OCI-LY7 (cell line): Measurements from ENCODE around the gene CWC22.

ENCODE experiments used
- EZH2phosphoT487 ChIP-seq: fragments of 200-600 bp; sonication (generic); IDR thresholded peaks from 2 replicates; pipeline ENCODE4 v1.6.1; 2018; ENCODE audit warnings: low read depth, borderline replicate concordance, mild to moderate bottlenecking, mixed run types, antibody characterized with exemption, low read length, moderate library complexity, mixed read lengths
- TF ChIP-seq, protein P1 (sequence below): fragments of 200-600 bp; sonication (generic); conservative IDR thresholded peaks from 2 replicates; pipeline ENCODE4 v1.5.1; 2014; ENCODE audit warnings: mild to moderate bottlenecking, antibody characterized with exemption, low read length, moderate library complexity, mixed read lengths

DNA sequence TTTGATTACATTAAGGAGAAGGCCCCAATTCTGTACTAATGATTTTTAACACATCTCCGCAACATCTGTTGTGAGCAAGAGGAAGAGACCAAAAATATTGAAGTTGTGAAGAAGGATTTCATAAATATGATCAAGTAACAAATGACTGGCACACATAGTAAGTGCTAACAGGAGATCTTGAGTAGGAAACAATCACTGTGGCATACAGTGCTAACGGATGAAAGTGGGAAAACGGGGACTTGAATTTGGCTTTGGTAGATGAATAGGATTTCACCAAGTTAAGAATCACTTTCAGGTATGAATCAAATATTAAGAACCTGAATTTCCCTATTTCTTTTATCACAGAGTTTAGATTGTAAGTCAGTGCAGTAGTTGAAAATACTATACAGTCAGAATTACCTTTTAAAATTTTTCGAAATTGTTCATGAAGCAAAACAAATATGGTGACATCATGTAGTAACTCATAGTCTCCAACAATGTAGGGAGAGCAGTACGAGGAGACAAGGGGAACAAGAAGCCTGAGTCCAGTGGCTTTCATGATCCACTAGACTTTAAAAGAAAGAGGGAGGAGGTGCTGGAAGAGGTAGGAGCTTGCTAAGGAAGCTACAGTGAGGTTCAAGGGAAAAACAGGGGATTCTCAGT is 16.3 kb downstream of the CWC22 start:
- TF ChIP-seq, protein P1, sequence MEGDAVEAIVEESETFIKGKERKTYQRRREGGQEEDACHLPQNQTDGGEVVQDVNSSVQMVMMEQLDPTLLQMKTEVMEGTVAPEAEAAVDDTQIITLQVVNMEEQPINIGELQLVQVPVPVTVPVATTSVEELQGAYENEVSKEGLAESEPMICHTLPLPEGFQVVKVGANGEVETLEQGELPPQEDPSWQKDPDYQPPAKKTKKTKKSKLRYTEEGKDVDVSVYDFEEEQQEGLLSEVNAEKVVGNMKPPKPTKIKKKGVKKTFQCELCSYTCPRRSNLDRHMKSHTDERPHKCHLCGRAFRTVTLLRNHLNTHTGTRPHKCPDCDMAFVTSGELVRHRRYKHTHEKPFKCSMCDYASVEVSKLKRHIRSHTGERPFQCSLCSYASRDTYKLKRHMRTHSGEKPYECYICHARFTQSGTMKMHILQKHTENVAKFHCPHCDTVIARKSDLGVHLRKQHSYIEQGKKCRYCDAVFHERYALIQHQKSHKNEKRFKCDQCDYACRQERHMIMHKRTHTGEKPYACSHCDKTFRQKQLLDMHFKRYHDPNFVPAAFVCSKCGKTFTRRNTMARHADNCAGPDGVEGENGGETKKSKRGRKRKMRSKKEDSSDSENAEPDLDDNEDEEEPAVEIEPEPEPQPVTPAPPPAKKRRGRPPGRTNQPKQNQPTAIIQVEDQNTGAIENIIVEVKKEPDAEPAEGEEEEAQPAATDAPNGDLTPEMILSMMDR: no peak
- TF ChIP-seq EZH2phosphoT487: no peak
